NCI-H187 treated with DMSO at 0.1 percent for 48 hours (cell line): ENCODE data around the gene GRIK4.
A peak's percentile ranks its signal among the peaks of the same experiment; 100 is the strongest.

ENCODE experiments used
- DNase-seq: peaks from one replicate; lab custom pipeline; 2025; lab: John Stamatoyannopoulos, UW

The GRIK4 gene

DNA sequence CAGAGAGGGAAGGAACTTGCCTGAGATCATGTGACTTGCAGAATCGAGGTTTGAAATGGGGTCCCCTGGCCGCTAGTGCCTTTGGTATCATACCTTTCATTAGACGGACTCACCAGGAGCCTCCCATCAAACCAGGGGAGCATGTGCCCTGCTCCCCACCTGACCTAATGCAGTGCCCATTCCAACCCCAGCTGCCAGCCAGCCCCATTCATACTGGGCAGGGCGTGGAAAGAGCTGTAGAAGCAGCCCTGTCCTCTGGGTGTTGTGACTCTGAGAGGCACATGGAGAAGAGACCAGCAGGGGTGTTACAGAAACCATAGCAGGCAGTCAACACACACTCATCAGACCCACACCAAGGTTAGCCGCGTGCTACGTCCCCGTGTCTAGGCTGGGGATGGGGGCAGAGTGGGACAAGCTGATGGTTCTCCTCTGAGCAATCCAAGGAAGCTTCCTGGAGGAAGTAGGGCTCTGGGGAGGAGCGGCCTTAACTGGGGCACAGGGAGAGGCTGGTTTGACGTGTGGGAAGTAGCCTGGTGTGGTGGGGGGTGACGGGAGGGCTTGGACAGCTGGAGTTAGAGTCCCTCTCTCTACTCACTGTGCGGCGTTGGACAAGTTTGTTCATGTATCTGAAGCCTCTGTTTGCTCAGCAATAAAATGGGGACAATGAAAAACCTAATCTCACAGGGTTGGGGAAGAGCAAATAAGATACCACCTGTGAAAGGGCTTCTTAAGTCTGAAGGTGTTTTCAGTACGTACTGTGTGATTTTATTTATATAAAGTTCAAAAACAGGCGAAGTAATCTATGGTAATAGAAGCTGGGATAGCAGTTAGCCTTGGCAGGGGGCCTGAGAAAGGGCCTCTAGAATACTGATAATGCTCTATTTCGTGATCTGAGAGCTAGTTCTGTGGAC, 14.0 kb downstream of the GRIK4 start:
- DNase-seq: no peak

DNA sequence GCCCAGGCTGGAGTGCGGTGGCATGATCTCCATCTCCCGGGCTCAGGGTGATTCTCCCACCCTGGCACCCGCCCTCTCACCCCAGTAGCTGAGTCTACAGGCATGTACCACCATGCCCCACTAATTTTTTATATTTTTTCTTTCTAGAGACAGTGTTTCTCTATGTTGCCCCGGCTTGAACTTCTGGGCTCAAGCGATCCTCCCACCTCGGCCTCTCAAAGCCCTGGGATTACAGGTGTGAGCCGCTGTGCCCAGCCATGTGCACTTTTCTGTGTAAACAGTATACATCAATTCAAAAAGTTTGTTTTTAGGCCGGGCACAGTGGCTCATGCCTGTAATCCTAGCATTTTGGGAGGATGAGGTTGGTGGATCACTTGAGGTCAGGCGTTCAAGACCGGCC, 14.7 kb downstream of the GRIK4 start:
- DNase-seq: no peak

DNA sequence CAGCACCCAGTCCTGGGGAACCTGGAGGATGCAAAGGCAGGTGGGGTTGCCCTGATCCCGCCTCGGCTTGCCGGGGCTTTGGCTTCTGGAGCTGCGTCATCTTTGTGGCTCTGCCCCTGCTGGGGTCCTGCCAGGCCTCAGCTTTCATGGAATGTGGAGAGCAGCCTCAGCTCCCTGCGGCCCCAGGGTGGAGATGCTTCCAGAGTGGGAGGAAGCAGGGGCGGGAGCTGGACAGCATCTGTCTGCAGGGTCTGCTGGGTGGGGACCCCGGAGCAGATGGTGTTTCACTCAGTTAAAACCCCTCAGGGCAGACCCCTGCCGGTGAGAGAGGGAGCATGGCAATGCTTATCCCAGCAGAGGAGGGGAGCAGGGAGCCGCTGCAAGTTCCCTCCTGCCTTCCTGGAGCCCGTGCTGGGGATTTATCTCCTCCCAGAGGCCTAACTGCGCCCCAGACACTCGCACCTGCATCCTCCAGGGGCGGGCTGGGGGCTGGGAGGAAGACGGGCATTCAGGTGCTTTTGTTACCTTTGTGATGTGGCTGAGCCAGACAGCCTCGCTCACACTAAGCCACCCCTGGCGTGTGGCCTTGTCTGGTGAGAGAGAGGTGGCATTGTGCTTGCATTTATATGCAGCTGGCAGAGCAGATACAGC, 15.7 kb downstream of the GRIK4 start:
- no peak for DNase-seq

DNA sequence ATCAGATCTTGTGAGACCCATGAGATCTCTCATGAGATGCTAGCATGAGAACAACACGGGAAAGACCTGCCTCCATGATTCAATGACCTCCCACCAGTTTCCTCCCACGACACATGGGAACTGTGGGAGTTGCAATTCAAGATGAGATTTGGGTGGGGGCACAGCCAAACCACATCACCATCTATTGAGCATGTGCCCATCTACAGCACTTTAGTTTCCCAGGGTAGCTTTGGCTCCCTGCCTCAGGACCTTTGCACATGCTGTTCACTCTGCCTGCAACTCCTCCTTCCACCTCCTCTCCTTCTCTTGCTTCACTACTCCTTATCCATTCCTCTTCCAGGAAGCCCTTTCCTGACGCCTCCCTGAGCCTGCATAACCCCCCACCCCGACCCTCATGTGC, 17.2 kb downstream of the GRIK4 start:
- no peak for DNase-seq

DNA sequence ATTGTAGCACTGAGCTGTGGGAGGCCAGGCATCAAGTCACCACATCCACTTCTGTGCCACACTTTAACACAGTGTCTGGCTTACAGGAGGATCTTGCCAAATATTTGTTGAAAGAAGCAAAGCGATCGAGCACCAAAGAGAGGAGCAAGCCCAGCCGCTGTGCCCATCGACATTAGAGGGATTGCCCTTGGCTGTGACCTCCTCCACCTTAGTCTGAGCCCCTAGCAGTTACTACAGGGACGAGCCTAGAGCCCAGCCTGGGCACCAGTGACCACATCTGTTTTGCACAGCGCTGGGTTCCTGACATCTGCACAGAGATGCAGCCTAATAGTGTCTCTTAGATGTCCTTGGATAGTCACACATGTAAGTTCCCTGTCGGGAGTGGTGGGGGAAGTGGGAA, 17.7 kb downstream of the GRIK4 start:
- DNase-seq: no peak

DNA sequence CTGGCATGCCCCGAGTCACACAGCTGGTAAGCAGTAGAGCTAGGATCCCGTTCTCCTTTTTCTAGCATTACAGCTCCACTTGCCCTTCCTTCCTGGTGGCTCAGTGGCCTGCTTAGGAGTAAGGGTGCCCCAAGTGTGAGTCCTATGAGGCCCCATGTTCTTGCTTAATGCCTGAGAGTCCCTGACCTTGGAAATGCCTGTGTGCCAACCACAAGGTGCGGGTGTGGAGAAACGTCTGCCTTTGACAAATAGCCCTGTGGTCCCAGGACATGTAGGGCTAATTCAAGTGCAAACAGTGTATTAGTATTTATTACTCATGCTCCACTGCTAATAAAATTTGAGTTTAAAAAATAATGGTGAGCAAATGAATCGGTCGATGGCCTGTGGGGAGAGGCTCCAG, 18.4 kb downstream of the GRIK4 start:
- no peak for DNase-seq

DNA sequence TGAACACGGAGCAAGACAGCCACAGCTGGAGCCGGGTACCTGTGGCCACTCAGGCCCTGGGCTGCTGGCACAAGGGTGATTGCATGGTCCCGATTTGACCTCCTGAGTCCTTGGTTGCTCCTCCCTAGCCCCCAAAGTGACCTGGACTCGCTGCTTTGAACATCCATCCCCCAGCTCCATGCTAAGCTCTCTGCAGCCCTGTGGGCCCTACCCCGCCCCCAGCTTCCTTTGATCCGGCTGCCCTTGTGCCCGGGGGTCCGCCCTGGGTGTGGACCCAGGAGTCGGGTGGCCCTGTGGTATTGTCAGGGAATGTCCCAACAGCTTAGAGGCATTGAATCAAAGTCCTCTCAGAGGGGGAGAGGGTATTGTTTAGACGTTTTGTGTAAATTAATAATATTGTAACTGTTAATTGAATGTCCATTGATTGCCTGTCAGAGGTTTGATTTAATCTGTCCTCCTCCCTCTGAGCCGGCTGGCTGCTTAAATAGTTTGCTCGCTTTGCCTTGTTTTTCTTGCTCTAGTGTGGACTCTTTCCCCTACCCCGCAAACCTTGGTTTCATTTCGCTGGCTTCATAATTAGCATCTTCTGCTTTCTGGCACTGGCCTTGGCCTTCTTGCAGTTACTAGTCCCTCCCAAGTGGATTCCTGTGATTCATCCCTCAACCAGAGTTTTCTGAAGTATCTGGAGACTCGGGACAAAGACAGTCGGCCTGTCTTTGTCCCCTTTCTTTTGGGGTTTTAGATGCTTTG, 20.7 kb downstream of the GRIK4 start:
- DNase-seq: no peak

DNA sequence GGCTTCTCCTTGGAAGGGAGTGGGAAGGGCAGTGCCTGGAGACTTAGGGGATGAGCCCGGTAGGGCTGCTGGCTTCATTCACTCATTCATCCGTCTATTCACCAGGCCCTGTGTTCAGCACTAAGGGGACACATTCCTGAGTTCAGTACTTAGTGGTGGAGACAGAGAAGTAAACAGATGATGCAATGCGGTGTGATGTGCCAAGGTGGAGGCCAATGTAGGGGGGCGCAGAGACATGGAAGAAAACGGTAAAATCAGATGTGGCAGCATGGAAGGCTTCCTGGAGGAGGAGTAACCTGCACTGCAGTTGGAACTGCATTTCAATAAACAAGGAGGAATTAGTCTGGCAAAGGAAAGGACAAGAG, 21.3 kb downstream of the GRIK4 start:
- no peak for DNase-seq

DNA sequence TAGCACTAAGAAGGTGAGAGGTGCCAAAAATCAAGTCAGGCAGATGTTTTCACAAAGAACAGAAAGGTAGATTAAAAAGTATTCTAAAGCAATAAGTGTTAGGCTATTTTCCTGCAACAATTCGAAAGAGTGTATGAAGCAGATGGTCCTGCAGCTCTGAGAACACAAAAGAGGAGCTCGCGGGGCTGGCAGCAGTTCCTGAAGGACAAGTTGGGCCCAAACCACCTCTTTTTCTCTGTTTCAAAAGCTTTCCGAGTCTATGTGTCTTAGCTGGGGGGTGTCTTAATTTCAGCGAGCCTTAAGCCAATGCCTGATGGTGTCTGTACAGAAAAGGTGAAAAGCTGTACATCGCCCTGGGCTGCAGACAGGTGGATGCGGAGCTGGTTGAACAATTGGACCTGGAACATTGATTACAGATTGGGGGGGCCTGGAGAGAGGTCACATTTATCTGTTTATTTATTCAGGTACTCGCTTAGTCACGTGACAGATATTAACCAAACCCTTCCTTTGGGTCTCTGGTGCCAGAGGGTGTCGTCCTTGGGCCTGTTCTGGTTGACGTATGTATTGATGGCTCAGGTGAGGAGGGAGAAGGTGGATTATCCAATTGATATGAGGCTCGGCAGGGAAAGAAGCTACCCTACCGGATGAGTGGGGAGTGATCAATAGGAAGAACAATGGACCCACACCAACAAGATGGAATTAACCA, 24.7 kb downstream of the GRIK4 start:
- DNase-seq: no peak

DNA sequence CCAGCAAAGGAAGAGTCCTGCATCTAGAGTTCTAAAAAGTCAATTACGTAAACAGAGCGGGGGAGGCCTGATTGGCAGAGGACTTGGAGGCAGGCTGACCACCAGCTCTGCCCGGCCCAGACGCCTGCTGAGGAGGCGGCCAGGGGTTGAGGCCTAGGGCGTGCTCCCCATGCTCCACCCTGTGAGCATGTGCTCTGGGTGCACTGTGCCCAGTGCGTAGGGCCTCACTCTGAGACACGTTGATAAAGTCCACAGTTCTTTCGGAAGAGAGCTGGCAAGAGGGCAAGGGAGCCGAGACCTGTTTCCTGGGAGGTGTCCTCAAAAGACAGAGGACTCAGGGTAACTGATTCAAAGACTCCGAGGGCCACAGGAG, 25.2 kb downstream of the GRIK4 start:
- no peak for DNase-seq

DNA sequence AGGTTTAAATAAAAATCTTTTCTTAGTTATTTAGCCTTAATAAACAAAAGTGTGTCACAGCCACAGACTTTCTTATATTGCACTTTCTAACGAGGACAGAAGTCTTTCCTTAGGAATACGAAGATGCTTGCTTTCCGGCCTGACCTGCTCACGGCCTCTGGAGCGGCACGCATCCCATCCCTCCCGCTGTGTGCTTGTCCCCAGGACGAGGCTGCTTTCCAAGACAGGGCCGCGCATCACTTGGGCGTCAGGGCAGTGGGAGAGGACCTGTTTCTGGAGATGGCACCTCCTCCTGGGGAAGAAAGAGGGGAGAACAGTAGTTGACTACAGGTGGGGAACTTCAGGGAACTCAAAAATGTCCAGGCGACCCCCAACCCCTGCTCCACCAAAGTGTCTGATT, 26.4 kb downstream of the GRIK4 start:
- no peak for DNase-seq

DNA sequence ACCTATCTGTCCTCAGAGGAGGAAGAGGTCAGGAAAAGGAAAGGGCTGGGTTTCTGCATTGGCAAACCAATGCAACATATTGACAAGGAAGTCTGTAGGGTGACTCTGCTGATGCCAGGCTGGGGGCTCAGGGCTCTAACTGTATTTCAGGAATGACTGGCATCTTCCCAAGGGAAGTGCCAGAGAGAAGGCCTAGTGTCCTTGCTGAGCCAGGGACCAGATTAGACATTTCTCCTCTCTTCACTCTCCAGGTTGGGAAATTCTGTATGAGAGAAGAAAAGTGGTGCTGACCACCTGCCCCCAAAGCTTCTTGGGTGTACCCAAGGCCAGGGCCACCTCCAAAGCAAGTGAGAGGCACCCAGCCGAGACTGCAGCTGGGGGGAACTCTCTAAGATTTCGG, 27.2 kb downstream of the GRIK4 start:
- DNase-seq: no peak

DNA sequence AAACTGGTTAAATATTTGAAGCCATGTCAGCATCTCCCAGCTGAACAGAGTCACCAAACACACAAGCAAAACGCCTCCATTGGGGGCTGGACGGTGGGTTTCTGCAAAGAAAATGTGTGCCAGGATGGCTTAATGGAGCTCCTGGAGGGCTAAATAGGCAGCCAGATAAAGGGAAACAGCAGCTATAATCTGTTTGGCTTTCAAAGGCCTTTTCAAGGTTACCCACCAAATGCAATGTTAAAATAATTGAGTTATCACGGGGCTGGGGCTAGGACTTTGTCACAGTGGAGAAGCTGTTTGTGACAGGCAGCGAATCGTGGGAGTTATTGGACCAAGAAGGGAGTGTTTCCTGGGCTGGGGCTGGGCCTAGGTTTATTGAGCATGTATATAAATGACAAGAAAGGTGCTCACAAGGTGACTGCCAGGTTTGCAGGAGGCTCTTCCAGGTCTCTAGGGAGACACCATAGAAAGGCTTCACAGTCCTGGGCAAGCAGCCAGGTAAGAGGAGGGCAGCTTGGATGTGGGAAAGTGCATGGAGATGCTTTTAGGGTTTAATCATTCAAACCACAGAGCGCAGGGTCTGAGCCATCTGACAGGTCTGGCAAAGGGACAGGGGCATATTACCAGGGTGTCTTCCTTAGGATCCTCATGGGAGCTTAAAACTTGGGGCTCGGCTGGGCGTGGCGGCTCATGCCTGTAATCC, 28.3 kb downstream of the GRIK4 start:
- peak; percentile 36 for DNase-seq

DNA sequence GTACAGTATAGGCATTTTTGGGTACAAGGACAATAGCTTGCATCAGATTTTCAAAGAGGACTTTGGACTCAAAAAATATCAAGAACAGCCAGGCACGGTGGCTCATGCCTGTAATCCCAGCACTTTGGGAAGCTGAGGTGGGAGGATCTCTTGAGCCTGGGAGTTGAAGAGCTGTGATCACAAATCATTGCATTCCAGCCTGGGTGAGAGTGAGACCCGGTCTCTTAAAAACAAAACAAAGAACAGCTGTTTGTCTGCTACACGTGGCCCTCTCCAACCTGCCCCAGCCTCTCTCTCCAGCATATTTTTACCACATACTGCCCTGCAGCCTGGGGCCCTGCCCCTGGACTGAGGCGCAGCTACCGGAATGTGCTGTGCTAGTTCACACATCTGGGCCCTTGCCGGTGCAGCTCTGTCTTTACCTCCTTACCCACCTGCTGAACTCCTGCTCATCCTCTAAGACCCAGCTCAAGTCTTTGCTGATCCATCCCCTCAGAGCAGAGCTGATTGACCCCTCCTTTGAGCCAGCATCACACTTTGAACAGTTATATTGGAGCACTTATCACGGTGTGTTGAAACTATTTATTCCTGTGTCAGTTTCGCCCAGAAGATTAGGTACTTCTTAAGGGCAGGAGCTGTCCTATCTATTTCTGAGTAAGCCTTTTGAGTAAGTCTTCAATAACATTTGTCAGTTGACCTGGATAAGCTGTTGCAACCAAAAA, 29.4 kb downstream of the GRIK4 start:
- DNase-seq: no peak

DNA sequence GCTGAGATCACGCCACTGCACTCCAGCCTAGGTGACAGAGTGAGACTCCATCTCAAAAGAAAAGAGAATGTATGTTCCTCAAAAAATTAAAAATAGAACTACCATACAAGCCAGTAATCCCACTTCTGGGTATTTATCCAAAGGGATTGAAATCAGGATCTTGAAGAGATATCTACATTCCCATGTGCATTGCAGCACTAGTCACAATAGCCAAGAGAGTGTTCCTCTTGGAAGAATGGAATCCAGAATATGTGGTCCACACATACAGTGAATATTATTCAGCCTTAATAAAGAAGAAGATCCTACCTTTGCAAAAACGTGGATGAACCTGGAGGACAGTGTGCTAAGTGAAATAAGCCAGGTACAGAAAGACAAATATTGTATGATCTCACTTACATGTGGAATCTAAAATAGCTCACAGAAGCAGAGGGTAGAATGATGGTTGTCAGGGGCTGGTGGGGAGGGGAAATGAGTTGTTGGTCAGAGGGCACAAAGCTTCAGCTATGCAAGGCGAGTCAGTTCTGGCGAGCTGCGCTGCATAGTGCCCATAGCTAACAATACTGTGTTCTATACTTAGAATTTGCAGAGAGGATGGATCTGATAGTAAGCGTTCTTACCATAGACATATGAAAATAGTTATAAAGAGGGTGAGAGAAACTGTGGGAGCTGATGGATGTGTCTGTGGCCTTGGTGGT, 32.1 kb downstream of the GRIK4 start:
- no peak for DNase-seq

DNA sequence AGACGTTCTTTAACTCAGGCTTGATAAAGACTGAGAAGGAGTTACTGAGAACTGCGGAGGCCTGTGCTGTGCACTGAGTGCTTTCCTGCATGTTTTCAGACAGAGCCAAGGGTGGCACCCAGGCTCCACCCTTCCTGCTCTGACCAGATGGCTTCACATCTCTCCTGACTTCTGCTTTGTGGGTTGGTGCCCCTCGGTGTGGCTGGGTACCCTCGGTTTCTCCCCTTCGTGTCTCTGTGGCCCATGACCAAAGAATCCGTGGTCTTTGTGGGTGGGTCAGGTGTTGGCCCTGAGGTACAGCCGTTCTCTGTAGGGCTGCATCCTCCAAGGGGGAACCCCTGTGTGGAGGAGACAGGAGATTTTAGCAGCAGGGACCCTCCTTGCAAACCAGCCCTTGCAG, 34.3 kb downstream of the GRIK4 start:
- no peak for DNase-seq

DNA sequence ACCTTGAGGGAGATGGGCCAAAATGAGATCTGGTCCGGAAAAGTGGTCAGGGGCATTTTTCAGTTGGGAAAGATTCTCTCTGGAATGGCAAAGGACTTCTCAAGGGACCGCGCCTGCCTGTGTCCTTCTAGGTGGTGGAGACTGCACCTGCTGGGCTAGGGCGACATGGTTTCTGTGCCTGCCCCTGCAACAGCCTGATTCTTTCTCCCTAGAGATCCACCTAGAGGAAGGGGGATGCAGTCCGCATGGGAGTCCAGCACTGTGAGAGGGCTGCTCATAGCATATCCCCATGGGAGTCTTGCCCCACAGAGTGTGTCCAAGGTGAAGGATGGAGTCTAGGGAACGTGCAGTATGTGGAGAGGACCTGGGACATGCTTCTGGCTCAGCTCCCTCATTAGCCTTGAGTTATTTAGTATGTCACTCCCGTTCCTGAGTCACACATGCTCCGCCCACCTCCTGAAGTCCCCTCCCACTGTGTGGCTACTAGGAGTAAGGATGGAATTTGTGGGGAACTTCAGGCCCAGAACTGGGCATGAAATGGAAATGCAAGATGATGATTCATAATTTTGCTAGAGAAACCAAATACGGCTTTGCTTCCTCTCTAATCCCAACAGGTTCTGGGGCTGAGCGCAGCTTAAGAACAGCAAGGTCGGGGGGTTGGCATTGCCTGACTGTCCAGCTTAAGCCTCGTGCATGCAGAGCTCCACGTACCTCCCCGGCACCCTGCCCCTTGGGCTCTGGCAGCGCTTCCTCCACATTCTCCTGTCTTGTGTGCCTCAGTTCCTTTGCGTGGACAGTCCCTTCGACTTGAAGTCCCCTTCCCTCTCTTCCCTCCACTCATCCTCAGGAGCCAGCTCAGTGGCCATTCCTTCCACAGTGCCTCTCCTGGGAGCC, 35.0 kb downstream of the GRIK4 start:
- no peak for DNase-seq

DNA sequence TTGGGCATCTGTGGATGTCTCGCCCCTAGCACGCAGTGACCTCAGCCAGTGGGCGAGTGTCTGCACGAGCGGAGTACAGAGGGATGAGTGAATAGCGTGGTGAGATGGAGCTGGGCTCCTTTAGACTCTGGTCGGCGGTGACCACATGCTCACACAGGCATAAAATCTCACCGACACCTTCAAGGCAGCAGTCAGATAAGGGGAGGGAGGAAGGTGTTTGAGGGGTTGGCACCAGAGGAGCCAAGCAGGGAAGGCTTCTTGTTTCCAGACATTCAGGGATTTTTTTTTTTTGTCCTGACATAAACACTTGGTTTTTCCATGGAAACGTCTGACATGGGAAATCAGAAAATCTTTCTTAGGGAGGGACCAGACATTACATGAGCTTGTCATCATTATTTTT, 35.8 kb downstream of the GRIK4 start:
- DNase-seq: no peak
